GM18526 (cell line): ENCODE data around the gene TNFSF13B.

ENCODE experiments used
- POLR2A ChIP-seq: IDR thresholded peaks from 3 replicates; pipeline ENCODE4 v1.6.1; 2011; ENCODE audit not compliant: insufficient read length; ENCODE audit errors: extremely low read depth

The TNFSF13B gene

GRCh38 chr13:108315991-108316390 lies 46.5 kb downstream of the TNFSF13B start:
- TF ChIP-seq POLR2A = no peak

DNA sequence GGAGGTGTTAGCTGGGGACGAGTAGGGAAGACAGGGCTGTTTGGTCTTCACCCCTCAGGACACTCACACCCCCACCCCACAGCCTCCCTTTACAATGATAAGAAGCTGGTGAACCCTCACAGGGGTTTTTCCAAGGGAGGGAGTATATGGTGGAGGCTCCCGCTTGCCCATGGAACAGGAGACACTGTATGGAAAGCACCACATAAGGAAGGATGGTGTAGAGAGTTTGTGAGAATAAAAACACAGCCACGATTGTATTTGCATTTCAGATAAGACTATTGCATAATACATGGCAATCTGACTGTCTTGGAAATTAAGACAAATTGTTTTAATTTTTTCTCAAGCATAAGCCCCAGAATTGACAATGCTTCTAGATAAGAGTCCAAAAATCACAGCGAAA lies 46.9 kb downstream of the TNFSF13B start:
- no peak for TF ChIP-seq POLR2A

DNA sequence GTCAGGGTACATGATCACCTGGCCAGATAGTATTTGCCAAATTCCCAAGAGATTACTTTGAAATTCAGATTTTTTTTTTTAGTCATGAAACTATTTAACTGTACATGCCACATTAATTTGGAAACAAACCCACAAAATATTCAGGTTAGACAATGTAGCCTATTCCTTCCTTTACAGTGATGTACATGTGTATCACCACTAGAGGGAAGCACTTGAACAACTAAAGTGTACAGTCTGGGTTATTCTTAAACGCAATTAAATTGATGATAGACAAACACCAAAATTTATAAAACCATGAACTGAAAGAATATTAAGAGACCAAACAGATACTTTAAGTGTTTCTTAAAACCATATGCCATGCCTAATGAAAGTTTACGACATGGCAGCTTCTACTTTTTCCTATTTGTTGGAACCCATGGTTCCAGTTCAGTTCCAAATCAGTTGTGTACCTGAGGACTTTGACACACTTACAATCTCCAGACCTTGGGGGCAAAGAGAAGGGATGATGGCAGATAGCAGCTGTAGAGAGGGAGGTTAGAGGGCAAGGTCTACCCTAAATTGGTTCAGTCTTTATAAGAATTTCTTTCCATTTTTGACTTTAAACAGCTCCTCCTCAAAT lies 52.8 kb downstream of the TNFSF13B start:
- no peak for TF ChIP-seq POLR2A

DNA sequence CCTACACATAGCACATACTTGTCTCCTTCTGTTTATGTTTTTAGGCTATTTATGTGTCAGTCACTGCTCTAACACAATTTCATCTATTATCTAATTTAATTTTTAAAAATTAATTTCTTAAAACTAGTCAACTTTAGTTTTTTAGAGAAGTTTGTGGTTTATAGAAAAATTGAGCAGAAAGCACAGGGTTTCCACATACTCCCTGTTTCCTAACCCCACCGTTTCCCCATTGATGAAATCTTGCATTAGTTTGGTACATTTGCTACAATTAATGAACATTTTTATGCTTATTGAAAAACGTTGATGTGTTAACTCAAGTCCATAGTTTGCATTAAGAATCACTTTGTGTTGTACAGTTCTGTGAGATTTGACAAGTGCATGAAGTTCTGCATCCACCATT lies 53.5 kb downstream of the TNFSF13B start:
- TF ChIP-seq POLR2A = no peak

DNA sequence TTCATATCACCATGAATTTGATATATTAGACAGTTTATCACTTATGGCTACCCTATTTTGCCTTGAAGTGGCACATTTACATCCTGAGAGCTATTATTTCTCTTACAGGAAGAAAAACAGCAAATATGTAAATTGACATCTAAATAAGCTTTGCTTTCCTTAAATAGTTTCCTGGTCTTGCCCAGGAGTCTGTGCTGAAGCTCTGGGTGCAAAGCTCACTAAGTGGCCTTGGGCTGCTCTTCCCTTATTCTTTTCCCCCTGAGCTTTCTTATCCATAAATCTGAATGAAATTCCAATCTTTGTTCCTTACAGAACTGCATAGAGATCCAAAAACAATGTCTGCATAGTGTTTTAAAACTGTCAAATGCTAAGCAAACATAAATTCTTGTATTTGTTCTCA lies 56.3 kb downstream of the TNFSF13B start:
- no peak for TF ChIP-seq POLR2A

DNA sequence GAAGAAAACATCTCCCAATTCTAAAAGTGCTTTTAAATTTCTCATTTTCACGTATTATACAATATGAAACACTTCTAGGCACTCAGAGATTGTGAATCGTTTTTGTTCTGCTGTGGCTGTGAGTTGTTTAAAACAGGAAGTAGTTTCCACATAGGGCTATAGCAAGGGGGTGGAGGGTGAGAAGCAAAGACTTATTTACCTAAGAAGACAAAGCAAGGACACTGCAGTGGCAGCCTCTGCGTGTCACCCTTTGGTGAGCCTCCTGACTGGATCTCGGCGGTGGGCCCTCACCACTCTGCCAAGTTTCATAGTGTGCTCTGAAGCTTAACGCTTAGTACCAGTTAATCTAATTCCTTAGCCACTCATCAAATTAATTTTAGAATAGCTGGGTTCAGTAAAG lies 56.8 kb downstream of the TNFSF13B start:
- no peak for TF ChIP-seq POLR2A

GRCh38 chr13:108328848-108329247 lies 59.3 kb downstream of the TNFSF13B start:
- no peak for TF ChIP-seq POLR2A

DNA sequence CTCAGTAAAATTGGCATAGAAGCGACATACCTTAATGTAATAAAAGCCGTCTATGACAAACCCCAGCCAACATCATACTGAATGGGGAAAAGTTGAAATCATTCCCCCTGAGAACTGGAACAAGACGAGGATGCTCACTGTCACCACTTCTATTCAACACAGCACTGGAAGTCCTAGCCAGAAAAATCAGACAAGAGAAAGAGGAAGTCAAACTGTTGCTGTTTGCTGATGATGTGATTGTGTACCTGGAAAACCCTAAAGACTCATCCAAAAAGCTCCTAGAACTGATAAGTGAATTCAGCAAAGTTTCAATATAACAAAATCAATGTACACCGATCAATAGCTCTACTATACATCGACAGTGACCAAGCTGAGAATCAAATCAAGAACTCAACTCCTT lies 63.3 kb downstream of the TNFSF13B start:
- no peak for TF ChIP-seq POLR2A

DNA sequence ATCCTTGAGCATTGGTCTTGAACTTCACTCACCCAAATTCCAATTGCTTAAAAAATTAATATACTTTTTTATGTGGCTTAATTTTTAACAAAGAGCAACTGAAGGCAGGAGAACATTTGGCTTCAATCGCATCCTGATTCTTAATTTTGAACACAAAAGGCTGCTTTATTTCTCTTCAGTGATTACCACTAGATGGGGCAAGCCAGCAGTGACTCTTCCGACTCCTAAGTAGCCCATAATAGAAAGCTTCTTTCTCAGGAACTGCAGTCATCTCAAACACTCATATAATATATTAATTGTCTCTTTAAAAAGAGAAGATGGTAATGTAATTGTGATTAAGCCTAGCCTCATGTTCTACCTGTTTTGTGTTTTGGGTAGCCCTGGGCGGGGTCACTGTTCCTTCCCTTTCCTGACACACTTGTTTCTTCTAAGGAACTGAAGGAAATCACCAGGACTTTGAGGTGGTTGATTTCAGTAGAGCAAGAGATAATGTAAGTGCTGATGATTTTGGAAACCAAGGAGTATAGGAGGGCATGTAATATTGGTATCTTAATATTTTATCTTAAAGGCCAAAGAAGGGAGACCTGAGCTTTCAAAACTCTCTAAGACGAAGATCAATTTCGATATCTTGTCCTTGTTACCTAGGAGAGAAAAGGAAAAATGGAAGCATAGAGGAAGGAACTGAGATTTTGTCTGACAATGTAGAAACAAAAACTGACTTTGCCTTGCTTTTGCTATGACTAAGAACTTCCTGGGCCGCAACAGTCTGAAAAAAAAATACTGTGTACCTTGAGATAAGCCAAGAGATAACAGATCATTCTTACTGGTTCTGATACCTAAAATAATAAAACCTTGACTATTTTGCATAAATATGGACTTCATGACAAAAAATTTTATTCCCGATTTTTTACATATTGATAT lies 73.1 kb downstream of the TNFSF13B start:
- no peak for TF ChIP-seq POLR2A

DNA sequence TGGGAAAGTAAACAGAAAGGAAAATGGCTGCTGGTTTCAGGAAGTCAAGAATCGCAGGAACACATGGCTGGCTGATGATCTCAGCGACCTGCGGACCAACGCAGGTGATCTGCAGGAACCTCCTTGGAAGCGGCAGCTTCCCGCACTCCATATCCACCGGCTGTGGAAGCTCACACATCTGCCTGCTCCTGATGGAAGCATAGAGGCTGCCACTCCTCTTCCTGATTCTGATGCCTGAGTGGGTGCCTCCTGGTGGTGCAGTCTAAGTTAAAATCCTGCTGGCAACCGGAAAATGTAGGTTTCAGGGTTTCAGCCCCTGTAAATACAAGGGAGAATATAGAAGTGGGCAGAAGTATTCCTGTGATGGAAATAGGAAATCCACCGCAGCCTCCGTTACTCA lies 75.5 kb downstream of the TNFSF13B start:
- TF ChIP-seq POLR2A = no peak

- TF ChIP-seq POLR2A = no peak
These were observed 76.9 kb downstream of the TNFSF13B start for GRCh38 chr13:108346376-108346775.

GRCh38 chr13:108349269-108349668 lies 79.8 kb downstream of the TNFSF13B start:
- no peak for TF ChIP-seq POLR2A

DNA sequence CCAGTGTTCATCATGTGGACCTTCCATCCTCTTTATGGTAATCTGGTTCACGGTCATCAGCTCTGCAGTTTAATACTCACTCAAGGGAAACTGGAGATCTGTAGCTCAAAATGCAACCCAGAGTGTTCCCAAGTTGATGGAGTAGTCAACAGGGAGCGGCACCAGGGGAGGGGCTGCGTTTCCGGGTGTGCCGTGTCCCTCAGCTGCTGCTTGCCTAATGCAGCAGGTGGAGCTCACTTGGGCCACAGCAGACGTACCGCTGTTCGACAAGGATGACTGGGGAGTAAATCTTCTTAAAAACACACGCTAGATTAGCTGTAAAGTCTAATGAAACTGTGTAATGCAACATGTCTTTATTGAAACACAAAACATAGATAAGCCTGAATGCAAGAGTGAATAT lies 81.1 kb downstream of the TNFSF13B start:
- no peak for TF ChIP-seq POLR2A

DNA sequence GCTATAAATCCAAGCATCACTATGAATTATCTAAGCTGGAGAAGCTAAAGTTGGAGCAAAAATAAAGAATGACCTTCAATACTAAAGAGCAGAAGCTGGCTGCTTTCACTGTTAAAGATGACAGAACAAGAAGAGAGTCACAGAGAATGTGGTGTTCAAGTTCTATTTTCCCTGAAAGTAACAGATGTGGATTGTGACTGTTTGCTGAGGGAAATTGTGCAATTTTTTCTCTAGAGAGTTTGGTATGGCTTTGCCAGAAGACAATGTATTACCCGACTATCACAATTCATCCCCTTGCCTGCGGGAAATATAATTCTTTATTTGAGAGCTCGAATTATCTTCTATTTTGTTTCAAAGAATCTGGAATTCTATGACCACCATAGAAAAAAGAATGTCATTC lies 83.1 kb downstream of the TNFSF13B start:
- no peak for TF ChIP-seq POLR2A

DNA sequence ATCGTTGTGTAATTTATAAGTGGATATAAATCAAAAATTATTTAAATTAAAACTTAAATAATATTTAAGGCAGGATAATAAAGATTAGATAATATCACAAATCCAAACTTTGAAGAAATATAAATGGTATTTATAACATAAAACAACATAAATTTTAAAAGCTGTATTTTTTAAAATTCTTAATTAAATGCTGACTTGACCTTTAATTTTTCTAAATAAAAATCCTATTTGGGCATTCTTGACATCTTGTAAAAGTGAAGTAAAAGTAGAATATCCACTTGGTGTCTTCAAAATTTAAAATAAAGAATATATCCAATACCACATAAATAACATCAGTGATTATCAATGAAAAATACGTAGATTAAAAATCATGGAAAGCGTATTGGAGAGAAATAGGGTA lies 87.7 kb downstream of the TNFSF13B start:
- TF ChIP-seq POLR2A = no peak
